Measurements from ENCODE around the gene KCTD8. TPM values are rescaled to one million over a fixed set of nuclear protein-coding genes. Genes with fewer than 3 reads are reported as not detected.

Gene KCTD8
- total RNA-seq, 1 donor: under 0.01 TPM

- no peak for DNase-seq (ENCODE audit: low read depth)
- no peak overlapping the region for H3K4me3 ChIP-seq (ENCODE audit: low read depth, low read length)
- no peak for TF ChIP-seq CTCF (IDR thresholded peaks at IDR 0.05; ENCODE audit: insufficient read depth, low read depth, low read length)
Measured at GRCh38 chr4:44422912-44423311, 25.7 kb downstream of the KCTD8 start.

GRCh38 chr4:44421330-44422065, 27.1 kb downstream of the KCTD8 start:
- DNase-seq (ENCODE audit: low read depth): no peak
- no peak overlapping the region for H3K4me3 ChIP-seq (ENCODE audit: low read depth, low read length)
- TF ChIP-seq CTCF (IDR thresholded peaks at IDR 0.05; ENCODE audit: insufficient read depth, low read depth, low read length): no peak

GRCh38 chr4:44415251-44415650, 33.4 kb downstream of the KCTD8 start:
- DNase-seq (ENCODE audit: low read depth): no peak
- H3K4me3 ChIP-seq (ENCODE audit: low read depth, low read length): no peak overlapping the region
- TF ChIP-seq CTCF (IDR thresholded peaks at IDR 0.05; ENCODE audit: insufficient read depth, low read depth, low read length): no peak

- DNase-seq (ENCODE audit: low read depth): no peak
- TF ChIP-seq CTCF (IDR thresholded peaks at IDR 0.05; ENCODE audit: insufficient read depth, low read depth, low read length): no peak
- no peak overlapping the region for H3K4me3 ChIP-seq (ENCODE audit: low read depth, low read length)
Measured at GRCh38 chr4:44368413-44369167, 80.0 kb downstream of the KCTD8 start.

GRCh38 chr4:44354172-44354571, 94.4 kb downstream of the KCTD8 start:
- no peak for DNase-seq (ENCODE audit: low read depth)
- no peak for TF ChIP-seq CTCF (IDR thresholded peaks at IDR 0.05; ENCODE audit: insufficient read depth, low read depth, low read length)
- no peak overlapping the region for H3K4me3 ChIP-seq (ENCODE audit: low read depth, low read length)

- TF ChIP-seq CTCF (IDR thresholded peaks at IDR 0.05; ENCODE audit: insufficient read depth, low read depth, low read length): no peak
- no peak for DNase-seq (ENCODE audit: low read depth)
- H3K4me3 ChIP-seq (ENCODE audit: low read depth, low read length): no peak overlapping the region
Measured at GRCh38 chr4:44351069-44351468, 97.5 kb downstream of the KCTD8 start.
